GM23338 (cell line): Measurements from ENCODE around the gene CHMP4B. TPM values are rescaled to one million over a fixed set of nuclear protein-coding genes. Genes with fewer than 3 reads are reported as not detected.

Experiments
- ATAC-seq: fragments of 200-7000 bp; cut with Tn5 transposase; 3 replicates; pipeline ENCODE4 v1.9.1; 2020
- DNase-seq: peaks from one replicate; pipeline ENCODE4 v3.0.0-alpha.2; 2015; ENCODE audit warnings: low spot score
- H2AFZ ChIP-seq: fragments of 200-600 bp; sonication (generic); 2 replicates; pipeline ENCODE4 v1.8.0; 2016; ENCODE audit warnings: antibody characterized with exemption, mild to moderate bottlenecking, moderate library complexity
- H3F3A ChIP-seq: fragments of 200-600 bp; sonication (generic); replicated peaks from 2 replicates; pipeline ENCODE4 v1.8.0; 2017; ENCODE audit warnings: antibody characterized with exemption, mixed run types, low read depth
- H3K27ac ChIP-seq: fragments of 200-600 bp; sonication (generic); 2 replicates; pipeline ENCODE4 v1.6.1; 2016; ENCODE audit warnings: low read depth
- H3K27me3 ChIP-seq: fragments of 200-600 bp; sonication (generic); 2 replicates; pipeline ENCODE4 v1.8.0; 2016; ENCODE audit warnings: mild to moderate bottlenecking, mixed run types, moderate library complexity; ENCODE audit not compliant: insufficient read depth
- H3K36me3 ChIP-seq: fragments of 200-600 bp; sonication (generic); 2 replicates; pipeline ENCODE4 v1.8.0; 2016; ENCODE audit warnings: mild to moderate bottlenecking; ENCODE audit not compliant: insufficient read depth
- H3K4me1 ChIP-seq: fragments of 200-600 bp; sonication (generic); 2 replicates; pipeline ENCODE4 v1.8.0; 2016; ENCODE audit warnings: mild to moderate bottlenecking, moderate library complexity; ENCODE audit not compliant: insufficient read depth
- H3K4me2 ChIP-seq: fragments of 200-600 bp; sonication (generic); 2 replicates; pipeline ENCODE4 v1.7.1; 2017; ENCODE audit warnings: mixed run types
- H3K4me3 ChIP-seq: fragments of 200-600 bp; sonication (generic); 2 replicates; pipeline ENCODE4 v1.6.1; 2016; ENCODE audit warnings: mixed run types
- H3K79me2 ChIP-seq: fragments of 200-600 bp; sonication (generic); replicated peaks from 2 replicates; pipeline ENCODE4 v1.8.0; 2017; ENCODE audit warnings: mild to moderate bottlenecking; ENCODE audit not compliant: insufficient read depth
- H3K9me2 ChIP-seq: fragments of 200-600 bp; sonication (generic); 2 replicates; pipeline ENCODE4 v1.8.0; 2017; ENCODE audit not compliant: insufficient read depth
- H4K20me1 ChIP-seq: fragments of 200-600 bp; sonication (generic); replicated peaks from 2 replicates; pipeline ENCODE4 v1.8.0; 2017; ENCODE audit warnings: mild to moderate bottlenecking; ENCODE audit not compliant: insufficient read depth
- H3K27ac Mint-ChIP-seq: 2 replicates; pipeline ENCODE4 v1.8.0; 2020; ENCODE audit warnings: inconsistent platforms, mild to moderate bottlenecking, moderate library complexity, mixed read lengths
- H3K27me3 Mint-ChIP-seq: 3 replicates; pipeline ENCODE4 v1.8.0; 2022; ENCODE audit warnings: low read depth, mild to moderate bottlenecking, moderate library complexity, mixed read lengths, inconsistent platforms; ENCODE audit not compliant: insufficient read depth, poor library complexity
- H3K36me3 Mint-ChIP-seq: 3 replicates; pipeline ENCODE4 v1.8.0; 2021; ENCODE audit warnings: low read depth, mild to moderate bottlenecking, inconsistent platforms, moderate library complexity, mixed read lengths
- H3K4me1 Mint-ChIP-seq: 3 replicates; pipeline ENCODE4 v1.8.0; 2020; ENCODE audit warnings: mild to moderate bottlenecking, inconsistent platforms, mixed read lengths
- H3K4me3 Mint-ChIP-seq: 3 replicates; pipeline ENCODE4 v1.8.0; 2021; ENCODE audit warnings: moderate library complexity, mild to moderate bottlenecking, inconsistent platforms, mixed read lengths
- H3K9me3 Mint-ChIP-seq: 3 replicates; pipeline ENCODE4 v1.8.0; 2020; ENCODE audit warnings: moderate library complexity, mild to moderate bottlenecking, inconsistent platforms, mixed read lengths
- CREB1 ChIP-seq: fragments of 250-450 bp; sonication (Bioruptor Pico); IDR thresholded peaks from 2 replicates; pipeline ENCODE4 v1.5.0; 2020; ENCODE audit warnings: low read depth, mild to moderate bottlenecking, moderate library complexity
- CTCF ChIP-seq, 2 experiments: fragments of 200-600 bp in 1 of 2; sonication (generic) in 1 of 2; conservative IDR thresholded peaks; 2 replicates each; pipeline versions ENCODE4 v1.5.1 to v1.6.1; 2016 to 2017; ENCODE audit warnings: antibody characterized with exemption in 2 of 2, low read depth in 2 of 2, mild to moderate bottlenecking in 2 of 2, moderate library complexity in 1 of 2
- ETS1 ChIP-seq: IDR thresholded peaks from 2 replicates; pipeline ENCODE4 v1.6.1; 2016; ENCODE audit warnings: antibody characterized with exemption
- EZH2phosphoT487 ChIP-seq: fragments of 200-600 bp; sonication (generic); IDR thresholded peaks from one replicate; pipeline ENCODE4 v1.8.1; 2018; ENCODE audit warnings: antibody characterized with exemption; ENCODE audit not compliant: unreplicated experiment
- JUNB ChIP-seq: IDR thresholded peaks from one replicate; pipeline ENCODE4 v1.6.1; 2016; ENCODE audit warnings: antibody characterized with exemption; ENCODE audit not compliant: unreplicated experiment
- POLR2AphosphoS5 ChIP-seq: IDR thresholded peaks from 2 replicates; pipeline ENCODE4 v1.6.1; 2016; ENCODE audit warnings: antibody characterized with exemption, low read depth
- REST ChIP-seq: IDR thresholded peaks from one replicate; pipeline ENCODE4 v1.6.1; 2018; ENCODE audit warnings: antibody characterized with exemption; ENCODE audit not compliant: unreplicated experiment
- STAT1 ChIP-seq: IDR thresholded peaks from one replicate; pipeline ENCODE4 v1.6.1; 2016; ENCODE audit warnings: antibody characterized with exemption; ENCODE audit not compliant: unreplicated experiment
- ZNF331 ChIP-seq: fragments of 250-450 bp; sonication (Bioruptor Pico); IDR thresholded peaks from 2 replicates; pipeline ENCODE4 v1.5.0; 2020; ENCODE audit warnings: low read depth, mild to moderate bottlenecking, moderate library complexity
- polyA plus RNA-seq: library from polyadenylated mRNA; unstranded; fragments of >200 nt; fragmentation: Nextera tagmentation; extraction: Ambion mirVana; gene quantifications from 2 replicates; pipeline ENCODE4 v1.2.1, GENCODE V29; 2016
- total RNA-seq: library from RNA; depleted of rRNA; stranded (reverse); fragments of >200 nt; shearing (Covaris generic); gene quantifications from 2 replicates; pipeline ENCODE4 v1.2.3, GENCODE V29; 2014

The CHMP4B gene
- total and polyA plus RNA-seq, 2 experiments from 2014 or later: 14.5 to 49.3 TPM

GRCh38 chr20:33821270-33821836 lies 10.2 kb downstream of the CHMP4B start (continued):
- TF ChIP-seq EZH2phosphoT487 (no peak), REST (no peak), ZNF331 (CRISPR knock-in tag) (no peak), JUNB (no peak), CTCF (conservative IDR thresholded peaks at IDR 0.05; ENCODE audit: low read depth in 2 of 2) (no peak), ETS1 (no peak), POLR2AphosphoS5 (no peak)

GRCh38 chr20:33822423-33822822 lies 11.3 kb downstream of the CHMP4B start:
- no peaks in the 10 kb centered on the region for H3K27me3 ChIP-seq
- H3K27ac ChIP-seq: no peak overlapping the region
- no peak for DNase-seq
- no peaks in the 10 kb centered on the region for H3K9me3 Mint-ChIP-seq
- H3K4me3 Mint-ChIP-seq: no peak overlapping the region
- H3K79me2 ChIP-seq: peaks cover 96% of the 10 kb centered on the region
- H3K4me2 ChIP-seq: no peak overlapping the region
- H2AFZ ChIP-seq: no peak overlapping the region
- H4K20me1 ChIP-seq: peaks cover 48% of the 10 kb centered on the region
- H3K4me1 ChIP-seq: peaks cover 19% of the 10 kb centered on the region
- 0 out of 2 replicates have a peak, but pooled peaks cover 2% of the 10 kb centered on the region for H3F3A ChIP-seq
- no peak for ATAC-seq
- no peaks in the 10 kb centered on the region for H3K36me3 ChIP-seq
- 0 out of 2 replicates have a peak, but pooled peaks cover 2% of the 10 kb centered on the region for H3K9me2 ChIP-seq
- H3K4me3 ChIP-seq: no peak overlapping the region
- H3K4me1 Mint-ChIP-seq: peaks cover 31% of the 10 kb centered on the region
- no peaks in the 10 kb centered on the region for H3K36me3 Mint-ChIP-seq
- H3K27ac Mint-ChIP-seq: no peak overlapping the region
- H3K27me3 Mint-ChIP-seq: peaks cover 5% of the 10 kb centered on the region
- TF ChIP-seq REST (no peak), STAT1 (no peak), CREB1 (CRISPR knock-in tag) (no peak), ZNF331 (CRISPR knock-in tag) (no peak)
